ENCODE data around the gene ZNF653.
"Not testable (repeated sequence)": the region's sequence is repeated elsewhere in the genome, so short reads cannot be mapped to it uniquely, and the experiment has no call there.

GRCh38 chr19:11458912-11459311, 46.7 kb downstream of the ZNF653 start:
- not testable (repeated sequence) for TF ChIP-seq CTCF (IDR thresholded peaks at IDR 0.05); KDM1A (IDR thresholded peaks at IDR 0.05; ENCODE audit: low read depth); ELK1 (IDR thresholded peaks at IDR 0.05; ENCODE audit: low read depth, low read length); EHF (CRISPR knock-in tag; IDR thresholded peaks at IDR 0.05)
